GM23338 (cell line): ENCODE measurements around the gene SHISAL1. TPM values are rescaled to one million over a fixed set of nuclear protein-coding genes. Genes with fewer than 3 reads are reported as not detected.

Experiments
- ATAC-seq: fragments of 200-7000 bp; cut with Tn5 transposase; 3 replicates; pipeline ENCODE4 v1.9.1; 2020
- DNase-seq: peaks from one replicate; pipeline ENCODE4 v3.0.0-alpha.2; 2015; ENCODE audit warnings: low spot score
- H2AFZ ChIP-seq: fragments of 200-600 bp; sonication (generic); 2 replicates; pipeline ENCODE4 v1.8.0; 2016; ENCODE audit warnings: antibody characterized with exemption, mild to moderate bottlenecking, moderate library complexity
- H3F3A ChIP-seq: fragments of 200-600 bp; sonication (generic); replicated peaks from 2 replicates; pipeline ENCODE4 v1.8.0; 2017; ENCODE audit warnings: antibody characterized with exemption, mixed run types, low read depth
- H3K27ac ChIP-seq: fragments of 200-600 bp; sonication (generic); 2 replicates; pipeline ENCODE4 v1.6.1; 2016; ENCODE audit warnings: low read depth
- H3K27me3 ChIP-seq: fragments of 200-600 bp; sonication (generic); 2 replicates; pipeline ENCODE4 v1.8.0; 2016; ENCODE audit warnings: mild to moderate bottlenecking, mixed run types, moderate library complexity; ENCODE audit not compliant: insufficient read depth
- H3K36me3 ChIP-seq: fragments of 200-600 bp; sonication (generic); 2 replicates; pipeline ENCODE4 v1.8.0; 2016; ENCODE audit warnings: mild to moderate bottlenecking; ENCODE audit not compliant: insufficient read depth
- H3K4me1 ChIP-seq: fragments of 200-600 bp; sonication (generic); 2 replicates; pipeline ENCODE4 v1.8.0; 2016; ENCODE audit warnings: mild to moderate bottlenecking, moderate library complexity; ENCODE audit not compliant: insufficient read depth
- H3K4me2 ChIP-seq: fragments of 200-600 bp; sonication (generic); 2 replicates; pipeline ENCODE4 v1.7.1; 2017; ENCODE audit warnings: mixed run types
- H3K4me3 ChIP-seq: fragments of 200-600 bp; sonication (generic); 2 replicates; pipeline ENCODE4 v1.6.1; 2016; ENCODE audit warnings: mixed run types
- H3K79me2 ChIP-seq: fragments of 200-600 bp; sonication (generic); replicated peaks from 2 replicates; pipeline ENCODE4 v1.8.0; 2017; ENCODE audit warnings: mild to moderate bottlenecking; ENCODE audit not compliant: insufficient read depth
- H3K9me2 ChIP-seq: fragments of 200-600 bp; sonication (generic); 2 replicates; pipeline ENCODE4 v1.8.0; 2017; ENCODE audit not compliant: insufficient read depth
- H4K20me1 ChIP-seq: fragments of 200-600 bp; sonication (generic); replicated peaks from 2 replicates; pipeline ENCODE4 v1.8.0; 2017; ENCODE audit warnings: mild to moderate bottlenecking; ENCODE audit not compliant: insufficient read depth
- H3K27ac Mint-ChIP-seq: 2 replicates; pipeline ENCODE4 v1.8.0; 2020; ENCODE audit warnings: inconsistent platforms, mild to moderate bottlenecking, moderate library complexity, mixed read lengths
- H3K27me3 Mint-ChIP-seq: 3 replicates; pipeline ENCODE4 v1.8.0; 2022; ENCODE audit warnings: low read depth, mild to moderate bottlenecking, moderate library complexity, mixed read lengths, inconsistent platforms; ENCODE audit not compliant: insufficient read depth, poor library complexity
- H3K36me3 Mint-ChIP-seq: 3 replicates; pipeline ENCODE4 v1.8.0; 2021; ENCODE audit warnings: low read depth, mild to moderate bottlenecking, inconsistent platforms, moderate library complexity, mixed read lengths
- H3K4me1 Mint-ChIP-seq: 3 replicates; pipeline ENCODE4 v1.8.0; 2020; ENCODE audit warnings: mild to moderate bottlenecking, inconsistent platforms, mixed read lengths
- H3K4me3 Mint-ChIP-seq: 3 replicates; pipeline ENCODE4 v1.8.0; 2021; ENCODE audit warnings: moderate library complexity, mild to moderate bottlenecking, inconsistent platforms, mixed read lengths
- H3K9me3 Mint-ChIP-seq: 3 replicates; pipeline ENCODE4 v1.8.0; 2020; ENCODE audit warnings: moderate library complexity, mild to moderate bottlenecking, inconsistent platforms, mixed read lengths
- CREB1 ChIP-seq: fragments of 250-450 bp; sonication (Bioruptor Pico); IDR thresholded peaks from 2 replicates; pipeline ENCODE4 v1.5.0; 2020; ENCODE audit warnings: low read depth, mild to moderate bottlenecking, moderate library complexity
- EZH2 ChIP-seq: fragments of 200-600 bp; sonication (generic); IDR thresholded peaks from one replicate; pipeline ENCODE4 v1.8.0; 2017; ENCODE audit warnings: antibody characterized with exemption, mild to moderate bottlenecking, low read depth; ENCODE audit not compliant: unreplicated experiment
- EZH2phosphoT487 ChIP-seq: fragments of 200-600 bp; sonication (generic); IDR thresholded peaks from one replicate; pipeline ENCODE4 v1.8.1; 2018; ENCODE audit warnings: antibody characterized with exemption; ENCODE audit not compliant: unreplicated experiment
- NANOG ChIP-seq: IDR thresholded peaks from 2 replicates; pipeline ENCODE4 v1.6.1; 2016; ENCODE audit warnings: antibody characterized with exemption, borderline replicate concordance
- POLR2AphosphoS5 ChIP-seq: IDR thresholded peaks from 2 replicates; pipeline ENCODE4 v1.6.1; 2016; ENCODE audit warnings: antibody characterized with exemption, low read depth
- STAT1 ChIP-seq: IDR thresholded peaks from one replicate; pipeline ENCODE4 v1.6.1; 2016; ENCODE audit warnings: antibody characterized with exemption; ENCODE audit not compliant: unreplicated experiment
- ZNF331 ChIP-seq: fragments of 250-450 bp; sonication (Bioruptor Pico); IDR thresholded peaks from 2 replicates; pipeline ENCODE4 v1.5.0; 2020; ENCODE audit warnings: low read depth, mild to moderate bottlenecking, moderate library complexity
- polyA plus RNA-seq: library from polyadenylated mRNA; unstranded; fragments of >200 nt; fragmentation: Nextera tagmentation; extraction: Ambion mirVana; gene quantifications from 2 replicates; pipeline ENCODE4 v1.2.1, GENCODE V29; 2016
- total RNA-seq: library from RNA; depleted of rRNA; stranded (reverse); fragments of >200 nt; shearing (Covaris generic); gene quantifications from 2 replicates; pipeline ENCODE4 v1.2.3, GENCODE V29; 2014
- TF ChIP-seq, protein P1 (sequence below): IDR thresholded peaks from one replicate; pipeline ENCODE4 v1.6.1; 2018; ENCODE audit warnings: antibody characterized with exemption; ENCODE audit not compliant: unreplicated experiment
- TF ChIP-seq, protein P2 (sequence below), 2 experiments: fragments of 200-600 bp in 1 of 2; sonication (generic) in 1 of 2; conservative IDR thresholded peaks; 2 replicates each; pipeline versions ENCODE4 v1.5.1 to v1.6.1; 2016 to 2017; ENCODE audit warnings: antibody characterized with exemption in 2 of 2, low read depth in 2 of 2, mild to moderate bottlenecking in 2 of 2, moderate library complexity in 1 of 2
- TF ChIP-seq, protein P3 (sequence below): fragments of 250-450 bp; sonication (Bioruptor Pico); IDR thresholded peaks from 2 replicates; pipeline ENCODE4 v1.5.0; 2020; ENCODE audit warnings: mild to moderate bottlenecking, moderate library complexity

SHISAL1 gene
- total and polyA plus RNA-seq, 2 experiments from 2014 or later: 0.71 to 3.4 TPM

DNA sequence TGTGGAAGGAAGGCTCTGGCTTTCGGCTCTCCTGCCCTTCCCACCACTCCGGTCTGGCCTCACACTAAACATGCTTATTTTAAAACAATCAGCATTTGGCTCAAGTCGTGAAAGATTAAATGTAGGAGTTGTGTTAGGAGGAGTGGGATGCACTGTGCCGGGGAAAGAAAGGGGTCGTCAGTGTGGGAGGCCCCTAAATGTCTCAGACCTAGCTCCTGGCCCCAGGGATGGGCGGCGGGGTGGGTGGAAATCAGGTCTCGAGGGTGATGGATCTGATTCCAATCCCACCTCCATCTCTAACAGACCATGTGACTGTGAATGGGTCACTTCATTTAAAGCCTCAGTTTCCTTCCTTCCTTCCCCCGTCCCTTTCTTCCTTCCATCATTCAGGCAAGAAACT, 6.9 kb upstream of the SHISAL1 start (continued):
- TF ChIP-seq, protein P1, sequence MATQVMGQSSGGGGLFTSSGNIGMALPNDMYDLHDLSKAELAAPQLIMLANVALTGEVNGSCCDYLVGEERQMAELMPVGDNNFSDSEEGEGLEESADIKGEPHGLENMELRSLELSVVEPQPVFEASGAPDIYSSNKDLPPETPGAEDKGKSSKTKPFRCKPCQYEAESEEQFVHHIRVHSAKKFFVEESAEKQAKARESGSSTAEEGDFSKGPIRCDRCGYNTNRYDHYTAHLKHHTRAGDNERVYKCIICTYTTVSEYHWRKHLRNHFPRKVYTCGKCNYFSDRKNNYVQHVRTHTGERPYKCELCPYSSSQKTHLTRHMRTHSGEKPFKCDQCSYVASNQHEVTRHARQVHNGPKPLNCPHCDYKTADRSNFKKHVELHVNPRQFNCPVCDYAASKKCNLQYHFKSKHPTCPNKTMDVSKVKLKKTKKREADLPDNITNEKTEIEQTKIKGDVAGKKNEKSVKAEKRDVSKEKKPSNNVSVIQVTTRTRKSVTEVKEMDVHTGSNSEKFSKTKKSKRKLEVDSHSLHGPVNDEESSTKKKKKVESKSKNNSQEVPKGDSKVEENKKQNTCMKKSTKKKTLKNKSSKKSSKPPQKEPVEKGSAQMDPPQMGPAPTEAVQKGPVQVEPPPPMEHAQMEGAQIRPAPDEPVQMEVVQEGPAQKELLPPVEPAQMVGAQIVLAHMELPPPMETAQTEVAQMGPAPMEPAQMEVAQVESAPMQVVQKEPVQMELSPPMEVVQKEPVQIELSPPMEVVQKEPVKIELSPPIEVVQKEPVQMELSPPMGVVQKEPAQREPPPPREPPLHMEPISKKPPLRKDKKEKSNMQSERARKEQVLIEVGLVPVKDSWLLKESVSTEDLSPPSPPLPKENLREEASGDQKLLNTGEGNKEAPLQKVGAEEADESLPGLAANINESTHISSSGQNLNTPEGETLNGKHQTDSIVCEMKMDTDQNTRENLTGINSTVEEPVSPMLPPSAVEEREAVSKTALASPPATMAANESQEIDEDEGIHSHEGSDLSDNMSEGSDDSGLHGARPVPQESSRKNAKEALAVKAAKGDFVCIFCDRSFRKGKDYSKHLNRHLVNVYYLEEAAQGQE: no peak
- TF ChIP-seq ZNF331 (CRISPR knock-in tag): no peak

DNA sequence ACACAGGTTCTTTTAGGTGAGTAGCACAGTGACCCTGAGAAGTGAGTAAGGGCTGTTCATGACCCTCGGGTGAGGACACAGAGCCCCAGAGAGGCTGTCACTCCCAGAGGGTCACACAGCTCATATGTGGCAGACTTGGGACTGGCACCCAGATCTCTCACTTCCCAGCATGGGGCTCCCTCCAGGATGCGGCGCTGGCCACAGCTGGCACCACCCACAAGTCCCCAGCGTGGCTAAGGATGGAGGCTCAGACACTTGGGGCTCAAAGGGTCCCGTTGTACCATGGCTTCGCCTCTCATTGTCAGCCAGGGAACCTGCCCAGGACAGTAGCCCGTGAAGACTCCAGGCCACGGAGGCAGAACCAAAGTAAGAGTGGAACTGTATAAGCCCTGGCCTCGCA, 6.0 kb upstream of the SHISAL1 start:
- H3K4me3 Mint-ChIP-seq: no peak overlapping the region
- H3K36me3 ChIP-seq: no peaks in the 10 kb centered on the region
- H3K9me3 Mint-ChIP-seq: no peaks in the 10 kb centered on the region
- no peaks in the 10 kb centered on the region for H3F3A ChIP-seq
- no peak overlapping the region for H3K27ac ChIP-seq
- no peak overlapping the region for H3K27ac Mint-ChIP-seq
- no peak for DNase-seq
- no peaks in the 10 kb centered on the region for H4K20me1 ChIP-seq
- H2AFZ ChIP-seq: no peak overlapping the region
- H3K4me1 Mint-ChIP-seq: peaks cover 6% of the 10 kb centered on the region; the same call in 1 of the 3 replicates
- 0 out of 2 replicates have a peak, but pooled peaks cover 2% of the 10 kb centered on the region for H3K9me2 ChIP-seq
- no peaks in the 10 kb centered on the region for H3K4me1 ChIP-seq
- H3K36me3 Mint-ChIP-seq: no peaks in the 10 kb centered on the region
- H3K27me3 ChIP-seq: no peaks in the 10 kb centered on the region
- no peak overlapping the region for H3K4me3 ChIP-seq
- no peak for ATAC-seq
- H3K79me2 ChIP-seq: no peaks in the 10 kb centered on the region
- no peak overlapping the region for H3K4me2 ChIP-seq
- H3K27me3 Mint-ChIP-seq: peaks cover 5% of the 10 kb centered on the region
- TF ChIP-seq, protein P2, sequence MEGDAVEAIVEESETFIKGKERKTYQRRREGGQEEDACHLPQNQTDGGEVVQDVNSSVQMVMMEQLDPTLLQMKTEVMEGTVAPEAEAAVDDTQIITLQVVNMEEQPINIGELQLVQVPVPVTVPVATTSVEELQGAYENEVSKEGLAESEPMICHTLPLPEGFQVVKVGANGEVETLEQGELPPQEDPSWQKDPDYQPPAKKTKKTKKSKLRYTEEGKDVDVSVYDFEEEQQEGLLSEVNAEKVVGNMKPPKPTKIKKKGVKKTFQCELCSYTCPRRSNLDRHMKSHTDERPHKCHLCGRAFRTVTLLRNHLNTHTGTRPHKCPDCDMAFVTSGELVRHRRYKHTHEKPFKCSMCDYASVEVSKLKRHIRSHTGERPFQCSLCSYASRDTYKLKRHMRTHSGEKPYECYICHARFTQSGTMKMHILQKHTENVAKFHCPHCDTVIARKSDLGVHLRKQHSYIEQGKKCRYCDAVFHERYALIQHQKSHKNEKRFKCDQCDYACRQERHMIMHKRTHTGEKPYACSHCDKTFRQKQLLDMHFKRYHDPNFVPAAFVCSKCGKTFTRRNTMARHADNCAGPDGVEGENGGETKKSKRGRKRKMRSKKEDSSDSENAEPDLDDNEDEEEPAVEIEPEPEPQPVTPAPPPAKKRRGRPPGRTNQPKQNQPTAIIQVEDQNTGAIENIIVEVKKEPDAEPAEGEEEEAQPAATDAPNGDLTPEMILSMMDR (conservative IDR thresholded peaks at IDR 0.05; ENCODE audit: low read depth in 2 of 2): no peak
- no peak for TF ChIP-seq EZH2phosphoT487
- no peak for TF ChIP-seq EZH2
- TF ChIP-seq, protein P3, sequence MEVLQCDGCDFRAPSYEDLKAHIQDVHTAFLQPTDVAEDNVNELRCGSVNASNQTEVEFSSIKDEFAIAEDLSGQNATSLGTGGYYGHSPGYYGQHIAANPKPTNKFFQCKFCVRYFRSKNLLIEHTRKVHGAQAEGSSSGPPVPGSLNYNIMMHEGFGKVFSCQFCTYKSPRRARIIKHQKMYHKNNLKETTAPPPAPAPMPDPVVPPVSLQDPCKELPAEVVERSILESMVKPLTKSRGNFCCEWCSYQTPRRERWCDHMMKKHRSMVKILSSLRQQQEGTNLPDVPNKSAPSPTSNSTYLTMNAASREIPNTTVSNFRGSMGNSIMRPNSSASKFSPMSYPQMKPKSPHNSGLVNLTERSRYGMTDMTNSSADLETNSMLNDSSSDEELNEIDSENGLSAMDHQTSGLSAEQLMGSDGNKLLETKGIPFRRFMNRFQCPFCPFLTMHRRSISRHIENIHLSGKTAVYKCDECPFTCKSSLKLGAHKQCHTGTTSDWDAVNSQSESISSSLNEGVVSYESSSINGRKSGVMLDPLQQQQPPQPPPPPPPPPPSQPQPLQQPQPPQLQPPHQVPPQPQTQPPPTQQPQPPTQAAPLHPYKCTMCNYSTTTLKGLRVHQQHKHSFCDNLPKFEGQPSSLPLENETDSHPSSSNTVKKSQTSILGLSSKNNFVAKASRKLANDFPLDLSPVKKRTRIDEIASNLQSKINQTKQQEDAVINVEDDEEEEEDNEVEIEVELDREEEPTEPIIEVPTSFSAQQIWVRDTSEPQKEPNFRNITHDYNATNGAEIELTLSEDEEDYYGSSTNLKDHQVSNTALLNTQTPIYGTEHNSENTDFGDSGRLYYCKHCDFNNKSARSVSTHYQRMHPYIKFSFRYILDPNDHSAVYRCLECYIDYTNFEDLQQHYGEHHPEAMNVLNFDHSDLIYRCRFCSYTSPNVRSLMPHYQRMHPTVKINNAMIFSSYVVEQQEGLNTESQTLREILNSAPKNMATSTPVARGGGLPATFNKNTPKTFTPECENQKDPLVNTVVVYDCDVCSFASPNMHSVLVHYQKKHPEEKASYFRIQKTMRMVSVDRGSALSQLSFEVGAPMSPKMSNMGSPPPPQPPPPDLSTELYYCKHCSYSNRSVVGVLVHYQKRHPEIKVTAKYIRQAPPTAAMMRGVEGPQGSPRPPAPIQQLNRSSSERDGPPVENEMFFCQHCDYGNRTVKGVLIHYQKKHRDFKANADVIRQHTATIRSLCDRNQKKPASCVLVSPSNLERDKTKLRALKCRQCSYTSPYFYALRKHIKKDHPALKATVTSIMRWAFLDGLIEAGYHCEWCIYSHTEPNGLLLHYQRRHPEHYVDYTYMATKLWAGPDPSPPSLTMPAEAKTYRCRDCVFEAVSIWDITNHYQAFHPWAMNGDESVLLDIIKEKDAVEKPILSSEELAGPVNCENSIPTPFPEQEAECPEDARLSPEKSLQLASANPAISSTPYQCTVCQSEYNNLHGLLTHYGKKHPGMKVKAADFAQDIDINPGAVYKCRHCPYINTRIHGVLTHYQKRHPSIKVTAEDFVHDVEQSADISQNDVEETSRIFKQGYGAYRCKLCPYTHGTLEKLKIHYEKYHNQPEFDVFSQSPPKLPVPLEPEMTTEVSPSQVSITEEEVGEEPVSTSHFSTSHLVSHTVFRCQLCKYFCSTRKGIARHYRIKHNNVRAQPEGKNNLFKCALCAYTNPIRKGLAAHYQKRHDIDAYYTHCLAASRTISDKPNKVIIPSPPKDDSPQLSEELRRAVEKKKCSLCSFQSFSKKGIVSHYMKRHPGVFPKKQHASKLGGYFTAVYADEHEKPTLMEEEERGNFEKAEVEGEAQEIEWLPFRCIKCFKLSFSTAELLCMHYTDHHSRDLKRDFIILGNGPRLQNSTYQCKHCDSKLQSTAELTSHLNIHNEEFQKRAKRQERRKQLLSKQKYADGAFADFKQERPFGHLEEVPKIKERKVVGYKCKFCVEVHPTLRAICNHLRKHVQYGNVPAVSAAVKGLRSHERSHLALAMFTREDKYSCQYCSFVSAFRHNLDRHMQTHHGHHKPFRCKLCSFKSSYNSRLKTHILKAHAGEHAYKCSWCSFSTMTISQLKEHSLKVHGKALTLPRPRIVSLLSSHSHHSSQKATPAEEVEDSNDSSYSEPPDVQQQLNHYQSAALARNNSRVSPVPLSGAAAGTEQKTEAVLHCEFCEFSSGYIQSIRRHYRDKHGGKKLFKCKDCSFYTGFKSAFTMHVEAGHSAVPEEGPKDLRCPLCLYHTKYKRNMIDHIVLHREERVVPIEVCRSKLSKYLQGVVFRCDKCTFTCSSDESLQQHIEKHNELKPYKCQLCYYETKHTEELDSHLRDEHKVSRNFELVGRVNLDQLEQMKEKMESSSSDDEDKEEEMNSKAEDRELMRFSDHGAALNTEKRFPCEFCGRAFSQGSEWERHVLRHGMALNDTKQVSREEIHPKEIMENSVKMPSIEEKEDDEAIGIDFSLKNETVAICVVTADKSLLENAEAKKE (CRISPR knock-in tag): no peak
- TF ChIP-seq, protein P1: no peak
- TF ChIP-seq POLR2AphosphoS5: no peak
- no peak for TF ChIP-seq STAT1
- TF ChIP-seq ZNF331 (CRISPR knock-in tag): no peak
- no peak for TF ChIP-seq NANOG
- TF ChIP-seq CREB1: no peak
